Calu3 (cell line): ENCODE measurements around the gene STX8. TPM values are rescaled to one million over a fixed set of nuclear protein-coding genes. Genes with fewer than 3 reads are reported as not detected.

Experiments used
- BruUV-seq: library from RNA; stranded (reverse); fragments of 400-500 nt; replicated peaks from 2 replicates; lab custom pipeline; 2021; lab: Mats Ljungman, UMichigan
- CTCF ChIA-PET: fragments of 300-600 bp; sonication (Branson Sonifier 250); formaldehyde crosslinking; loops from one replicate; lab custom pipeline; 2022; ENCODE audit warnings: antibody characterized with exemption; lab: Charles Lee
- DNase-seq: peaks from one replicate; pipeline ENCODE4 v3.0.0; 2022
- H3K27ac Mint-ChIP-seq: one replicate; pipeline ENCODE4 v1.8.0; 2022; ENCODE audit warnings: mixed read lengths; ENCODE audit not compliant: unreplicated experiment
- H3K27me3 Mint-ChIP-seq: one replicate; pipeline ENCODE4 v1.8.0; 2022; ENCODE audit warnings: mixed read lengths; ENCODE audit not compliant: unreplicated experiment
- H3K36me3 Mint-ChIP-seq: one replicate; pipeline ENCODE4 v1.8.0; 2022; ENCODE audit warnings: mild to moderate bottlenecking, moderate library complexity, mixed read lengths; ENCODE audit not compliant: insufficient read depth, unreplicated experiment
- H3K4me1 Mint-ChIP-seq: one replicate; pipeline ENCODE4 v1.8.0; 2022; ENCODE audit warnings: mild to moderate bottlenecking, low read depth, mixed read lengths; ENCODE audit not compliant: unreplicated experiment
- H3K4me3 Mint-ChIP-seq: one replicate; pipeline ENCODE4 v1.8.0; 2022; ENCODE audit warnings: mild to moderate bottlenecking, low read depth, moderate library complexity, mixed read lengths; ENCODE audit not compliant: unreplicated experiment
- H3K9me3 Mint-ChIP-seq: one replicate; pipeline ENCODE4 v1.8.0; 2022; ENCODE audit warnings: low read depth, mixed read lengths; ENCODE audit not compliant: unreplicated experiment
- intact Hi-C: fragments of 100-400 bp; cut with micrococcal nuclease; formaldehyde crosslinking; loops from one replicate; pipeline ENCODE4 v1.10.0; 2022; ENCODE audit not compliant: unreplicated experiment
- total RNA-seq: library from RNA; stranded (reverse); gene quantifications from 2 replicates; pipeline ENCODE4 v1.2.3, GENCODE V29; 2022
- TF ChIP-seq, protein P1 (sequence below): fragments of 200-600 bp; IDR thresholded peaks from one replicate; pipeline ENCODE4 v1.8.0; 2022; ENCODE audit warnings: antibody characterized with exemption; ENCODE audit not compliant: unreplicated experiment

STX8 gene
- total RNA-seq, 1 experiment from 2014 or later, result 32.4 TPM

DNA sequence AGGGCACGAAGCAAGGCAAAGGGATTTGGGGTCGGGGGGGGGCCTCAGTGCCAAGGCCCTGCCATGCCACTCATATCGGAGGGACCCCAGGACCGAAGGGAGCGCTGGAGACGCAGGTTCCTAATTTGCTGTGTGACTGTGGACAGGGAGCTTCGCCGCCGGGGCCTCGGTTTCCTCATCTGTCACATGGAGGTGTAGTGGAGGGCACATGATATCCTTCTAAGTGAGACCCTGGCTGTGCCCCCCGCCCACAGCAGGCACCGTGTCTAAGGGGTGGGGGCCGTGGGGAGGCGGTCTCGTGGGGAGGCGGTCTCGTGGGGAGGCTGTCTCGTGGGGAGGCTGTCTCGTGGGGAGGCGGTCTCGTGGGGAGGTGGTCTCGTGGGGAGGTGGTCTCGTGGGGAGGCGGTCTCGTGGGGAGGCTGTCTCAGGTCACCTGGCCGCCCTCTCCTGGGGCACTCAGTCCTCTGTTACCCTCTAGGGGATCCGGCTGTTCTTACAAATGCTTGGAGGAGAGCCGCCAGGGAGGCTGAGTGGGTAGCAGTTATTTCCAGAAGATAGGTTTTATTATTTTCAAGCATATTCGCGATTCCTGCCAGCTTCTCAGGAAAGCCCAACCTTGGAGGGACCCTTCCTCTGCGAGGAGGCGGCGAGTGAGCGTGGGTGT is 349.4 kb downstream of the STX8 start:
- Mint-ChIP-seq H3K4me3 (no peak overlapping the region), H3K4me1 (no peaks in the 10 kb centered on the region), H3K36me3 (no peaks in the 10 kb centered on the region), H3K27ac (no peak overlapping the region), H3K9me3 (no peaks in the 10 kb centered on the region), H3K27me3 (no peaks in the 10 kb centered on the region)
- CTCF ChIA-PET, result no interaction called here
- no peak for DNase-seq
- TF ChIP-seq, protein P1, sequence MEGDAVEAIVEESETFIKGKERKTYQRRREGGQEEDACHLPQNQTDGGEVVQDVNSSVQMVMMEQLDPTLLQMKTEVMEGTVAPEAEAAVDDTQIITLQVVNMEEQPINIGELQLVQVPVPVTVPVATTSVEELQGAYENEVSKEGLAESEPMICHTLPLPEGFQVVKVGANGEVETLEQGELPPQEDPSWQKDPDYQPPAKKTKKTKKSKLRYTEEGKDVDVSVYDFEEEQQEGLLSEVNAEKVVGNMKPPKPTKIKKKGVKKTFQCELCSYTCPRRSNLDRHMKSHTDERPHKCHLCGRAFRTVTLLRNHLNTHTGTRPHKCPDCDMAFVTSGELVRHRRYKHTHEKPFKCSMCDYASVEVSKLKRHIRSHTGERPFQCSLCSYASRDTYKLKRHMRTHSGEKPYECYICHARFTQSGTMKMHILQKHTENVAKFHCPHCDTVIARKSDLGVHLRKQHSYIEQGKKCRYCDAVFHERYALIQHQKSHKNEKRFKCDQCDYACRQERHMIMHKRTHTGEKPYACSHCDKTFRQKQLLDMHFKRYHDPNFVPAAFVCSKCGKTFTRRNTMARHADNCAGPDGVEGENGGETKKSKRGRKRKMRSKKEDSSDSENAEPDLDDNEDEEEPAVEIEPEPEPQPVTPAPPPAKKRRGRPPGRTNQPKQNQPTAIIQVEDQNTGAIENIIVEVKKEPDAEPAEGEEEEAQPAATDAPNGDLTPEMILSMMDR, result no peak
- no TSS peak for BruUV-seq
- intact Hi-C loops, result no loop called here

DNA sequence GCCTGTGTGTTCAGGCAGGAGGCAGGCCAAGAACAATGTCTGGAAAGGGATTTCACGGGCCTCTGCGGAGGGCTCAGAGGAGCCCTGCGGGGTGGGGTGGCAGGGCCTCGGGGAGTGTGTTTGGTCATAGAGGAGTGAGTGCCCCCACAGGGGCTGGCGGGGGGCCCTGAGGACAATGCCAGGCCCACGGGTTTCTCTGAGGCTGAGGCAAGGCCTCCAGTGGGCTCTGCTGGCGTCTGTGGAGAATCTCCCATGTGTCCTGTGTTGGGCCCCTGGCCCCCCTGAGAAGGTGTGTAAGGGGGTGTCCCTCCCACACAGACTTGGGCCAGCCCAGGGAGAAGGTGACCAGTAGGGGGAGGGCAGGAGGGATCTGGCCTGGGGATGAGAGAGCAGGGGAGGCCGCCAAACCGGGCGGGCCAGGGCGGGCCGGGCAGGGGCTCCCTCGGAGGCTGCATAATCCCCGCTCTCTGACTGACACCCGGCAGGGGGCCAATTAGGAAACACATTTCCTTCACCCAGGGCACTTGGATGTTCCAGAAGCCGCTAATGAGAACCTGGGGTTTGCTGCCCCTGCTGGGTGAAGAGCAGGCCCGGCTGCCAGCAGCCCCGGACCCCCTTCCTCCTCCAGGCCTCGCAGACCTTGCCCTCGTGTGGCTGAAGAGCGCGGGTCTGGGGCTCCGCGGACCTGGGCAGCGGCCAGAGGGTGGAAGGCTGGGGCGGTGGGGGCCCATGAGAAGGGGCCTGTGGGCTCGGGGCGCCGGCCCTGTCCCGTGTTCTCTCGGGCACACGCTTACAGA is 350.1 kb downstream of the STX8 start:
- CTCF ChIA-PET, result no interaction called here
- Mint-ChIP-seq H3K9me3 (no peaks in the 10 kb centered on the region), H3K27ac (no peak overlapping the region), H3K4me1 (no peaks in the 10 kb centered on the region), H3K27me3 (no peaks in the 10 kb centered on the region), H3K36me3 (no peaks in the 10 kb centered on the region), H3K4me3 (no peak overlapping the region)
- no TSS peak for BruUV-seq
- DNase-seq, result no peak
- TF ChIP-seq, protein P1, result no peak
- intact Hi-C loops, result no loop called here

DNA sequence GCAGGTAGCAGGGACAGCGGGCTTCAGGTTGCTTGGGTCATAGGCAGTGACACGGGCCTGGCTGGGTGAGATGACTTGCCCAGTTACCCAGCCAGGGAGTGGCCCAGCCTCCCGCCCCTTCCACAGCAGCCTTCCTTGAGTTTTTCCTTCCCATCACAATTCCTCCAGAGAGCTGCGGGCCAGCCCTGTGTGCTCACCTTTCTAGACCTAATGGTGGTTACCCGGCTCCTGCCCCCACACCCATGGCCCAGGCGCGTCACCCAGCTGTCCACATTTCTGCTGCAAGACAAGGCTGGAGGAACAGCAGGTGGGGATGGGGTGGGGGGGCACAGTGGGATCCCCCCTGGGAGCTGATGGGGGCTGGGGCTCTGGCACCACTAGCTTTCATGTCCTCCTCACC is 351.1 kb downstream of the STX8 start:
- no peaks in the 10 kb centered on the region for H3K4me1 Mint-ChIP-seq
- H3K4me3 Mint-ChIP-seq, result no peak overlapping the region
- no peaks in the 10 kb centered on the region for H3K27me3 Mint-ChIP-seq
- TF ChIP-seq, protein P1, result no peak
- BruUV-seq, result no TSS peak
- CTCF ChIA-PET, result no interaction called here
- H3K9me3 Mint-ChIP-seq, result no peaks in the 10 kb centered on the region
- intact Hi-C loops, result no loop called here
- H3K27ac Mint-ChIP-seq, result no peak overlapping the region
- no peak for DNase-seq
- no peaks in the 10 kb centered on the region for H3K36me3 Mint-ChIP-seq

DNA sequence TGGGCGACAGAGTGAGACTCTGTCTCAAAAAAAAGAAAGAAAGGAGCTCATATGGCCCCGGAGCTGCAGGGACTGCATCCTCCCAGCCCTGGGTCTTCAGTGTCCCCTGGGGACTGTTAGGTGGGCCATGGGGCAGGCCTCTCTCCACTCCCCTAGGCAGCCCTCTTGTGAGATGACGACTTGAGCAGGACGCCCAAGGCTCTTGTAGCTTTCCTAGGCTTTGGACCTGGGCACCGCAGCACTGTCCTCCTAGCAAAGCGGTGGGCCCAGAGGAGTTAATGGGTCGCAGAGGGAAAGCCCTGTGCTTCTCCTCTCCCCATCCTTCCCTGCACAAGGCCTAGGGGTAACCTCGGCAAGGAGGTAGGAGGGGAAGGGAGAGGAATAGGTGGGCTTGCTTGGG is 352.1 kb downstream of the STX8 start:
- no TSS peak for BruUV-seq
- CTCF ChIA-PET, result no interaction called here
- TF ChIP-seq, protein P1, result no peak
- Mint-ChIP-seq H3K9me3 (no peaks in the 10 kb centered on the region), H3K4me1 (no peaks in the 10 kb centered on the region), H3K36me3 (no peaks in the 10 kb centered on the region), H3K27me3 (no peaks in the 10 kb centered on the region), H3K4me3 (no peak overlapping the region), H3K27ac (no peak overlapping the region)
- intact Hi-C loops, result no loop called here
- DNase-seq, result no peak
